GM23338 (cell line): ENCODE results near the gene CGNL1. TPM values are rescaled to one million over a fixed set of nuclear protein-coding genes. Genes with fewer than 3 reads are reported as not detected.

ENCODE experiments used
- ATAC-seq: fragments of 200-7000 bp; cut with Tn5 transposase; 3 replicates; pipeline ENCODE4 v1.9.1; 2020
- DNase-seq: peaks from one replicate; pipeline ENCODE4 v3.0.0-alpha.2; 2015; ENCODE audit warnings: low spot score
- H2AFZ ChIP-seq: fragments of 200-600 bp; sonication (generic); 2 replicates; pipeline ENCODE4 v1.8.0; 2016; ENCODE audit warnings: antibody characterized with exemption, mild to moderate bottlenecking, moderate library complexity
- H3F3A ChIP-seq: fragments of 200-600 bp; sonication (generic); replicated peaks from 2 replicates; pipeline ENCODE4 v1.8.0; 2017; ENCODE audit warnings: antibody characterized with exemption, mixed run types, low read depth
- H3K27ac ChIP-seq: fragments of 200-600 bp; sonication (generic); 2 replicates; pipeline ENCODE4 v1.6.1; 2016; ENCODE audit warnings: low read depth
- H3K27me3 ChIP-seq: fragments of 200-600 bp; sonication (generic); 2 replicates; pipeline ENCODE4 v1.8.0; 2016; ENCODE audit warnings: mild to moderate bottlenecking, mixed run types, moderate library complexity; ENCODE audit not compliant: insufficient read depth
- H3K36me3 ChIP-seq: fragments of 200-600 bp; sonication (generic); 2 replicates; pipeline ENCODE4 v1.8.0; 2016; ENCODE audit warnings: mild to moderate bottlenecking; ENCODE audit not compliant: insufficient read depth
- H3K4me1 ChIP-seq: fragments of 200-600 bp; sonication (generic); 2 replicates; pipeline ENCODE4 v1.8.0; 2016; ENCODE audit warnings: mild to moderate bottlenecking, moderate library complexity; ENCODE audit not compliant: insufficient read depth
- H3K4me2 ChIP-seq: fragments of 200-600 bp; sonication (generic); 2 replicates; pipeline ENCODE4 v1.7.1; 2017; ENCODE audit warnings: mixed run types
- H3K4me3 ChIP-seq: fragments of 200-600 bp; sonication (generic); 2 replicates; pipeline ENCODE4 v1.6.1; 2016; ENCODE audit warnings: mixed run types
- H3K79me2 ChIP-seq: fragments of 200-600 bp; sonication (generic); replicated peaks from 2 replicates; pipeline ENCODE4 v1.8.0; 2017; ENCODE audit warnings: mild to moderate bottlenecking; ENCODE audit not compliant: insufficient read depth
- H3K9me2 ChIP-seq: fragments of 200-600 bp; sonication (generic); 2 replicates; pipeline ENCODE4 v1.8.0; 2017; ENCODE audit not compliant: insufficient read depth
- H4K20me1 ChIP-seq: fragments of 200-600 bp; sonication (generic); replicated peaks from 2 replicates; pipeline ENCODE4 v1.8.0; 2017; ENCODE audit warnings: mild to moderate bottlenecking; ENCODE audit not compliant: insufficient read depth
- H3K27ac Mint-ChIP-seq: 2 replicates; pipeline ENCODE4 v1.8.0; 2020; ENCODE audit warnings: inconsistent platforms, mild to moderate bottlenecking, moderate library complexity, mixed read lengths
- H3K27me3 Mint-ChIP-seq: 3 replicates; pipeline ENCODE4 v1.8.0; 2022; ENCODE audit warnings: low read depth, mild to moderate bottlenecking, moderate library complexity, mixed read lengths, inconsistent platforms; ENCODE audit not compliant: insufficient read depth, poor library complexity
- H3K36me3 Mint-ChIP-seq: 3 replicates; pipeline ENCODE4 v1.8.0; 2021; ENCODE audit warnings: low read depth, mild to moderate bottlenecking, inconsistent platforms, moderate library complexity, mixed read lengths
- H3K4me1 Mint-ChIP-seq: 3 replicates; pipeline ENCODE4 v1.8.0; 2020; ENCODE audit warnings: mild to moderate bottlenecking, inconsistent platforms, mixed read lengths
- H3K4me3 Mint-ChIP-seq: 3 replicates; pipeline ENCODE4 v1.8.0; 2021; ENCODE audit warnings: moderate library complexity, mild to moderate bottlenecking, inconsistent platforms, mixed read lengths
- H3K9me3 Mint-ChIP-seq: 3 replicates; pipeline ENCODE4 v1.8.0; 2020; ENCODE audit warnings: moderate library complexity, mild to moderate bottlenecking, inconsistent platforms, mixed read lengths
- CREB1 ChIP-seq: fragments of 250-450 bp; sonication (Bioruptor Pico); IDR thresholded peaks from 2 replicates; pipeline ENCODE4 v1.5.0; 2020; ENCODE audit warnings: low read depth, mild to moderate bottlenecking, moderate library complexity
- EZH2 ChIP-seq: fragments of 200-600 bp; sonication (generic); IDR thresholded peaks from one replicate; pipeline ENCODE4 v1.8.0; 2017; ENCODE audit warnings: antibody characterized with exemption, mild to moderate bottlenecking, low read depth; ENCODE audit not compliant: unreplicated experiment
- EZH2phosphoT487 ChIP-seq: fragments of 200-600 bp; sonication (generic); IDR thresholded peaks from one replicate; pipeline ENCODE4 v1.8.1; 2018; ENCODE audit warnings: antibody characterized with exemption; ENCODE audit not compliant: unreplicated experiment
- JUNB ChIP-seq: IDR thresholded peaks from one replicate; pipeline ENCODE4 v1.6.1; 2016; ENCODE audit warnings: antibody characterized with exemption; ENCODE audit not compliant: unreplicated experiment
- NANOG ChIP-seq: IDR thresholded peaks from 2 replicates; pipeline ENCODE4 v1.6.1; 2016; ENCODE audit warnings: antibody characterized with exemption, borderline replicate concordance
- POLR2AphosphoS5 ChIP-seq: IDR thresholded peaks from 2 replicates; pipeline ENCODE4 v1.6.1; 2016; ENCODE audit warnings: antibody characterized with exemption, low read depth
- STAT1 ChIP-seq: IDR thresholded peaks from one replicate; pipeline ENCODE4 v1.6.1; 2016; ENCODE audit warnings: antibody characterized with exemption; ENCODE audit not compliant: unreplicated experiment
- ZNF114 ChIP-seq: fragments of 250-450 bp; sonication (Bioruptor Pico); IDR thresholded peaks from 2 replicates; pipeline ENCODE4 v1.5.0; 2020; ENCODE audit warnings: mild to moderate bottlenecking, moderate library complexity
- ZNF331 ChIP-seq: fragments of 250-450 bp; sonication (Bioruptor Pico); IDR thresholded peaks from 2 replicates; pipeline ENCODE4 v1.5.0; 2020; ENCODE audit warnings: low read depth, mild to moderate bottlenecking, moderate library complexity
- polyA plus RNA-seq: library from polyadenylated mRNA; unstranded; fragments of >200 nt; fragmentation: Nextera tagmentation; extraction: Ambion mirVana; gene quantifications from 2 replicates; pipeline ENCODE4 v1.2.1, GENCODE V29; 2016
- total RNA-seq: library from RNA; depleted of rRNA; stranded (reverse); fragments of >200 nt; shearing (Covaris generic); gene quantifications from 2 replicates; pipeline ENCODE4 v1.2.3, GENCODE V29; 2014
- TF ChIP-seq, protein P1 (sequence below): IDR thresholded peaks from one replicate; pipeline ENCODE4 v1.6.1; 2018; ENCODE audit warnings: antibody characterized with exemption; ENCODE audit not compliant: unreplicated experiment
- TF ChIP-seq, protein P2 (sequence below): IDR thresholded peaks from 2 replicates; pipeline ENCODE4 v1.6.1; 2016; ENCODE audit warnings: antibody characterized with exemption
- TF ChIP-seq, protein P3 (sequence below): fragments of 250-450 bp; sonication (Bioruptor Pico); IDR thresholded peaks from 2 replicates; pipeline ENCODE4 v1.5.0; 2020; ENCODE audit warnings: mild to moderate bottlenecking, moderate library complexity
- TF ChIP-seq, protein P4 (sequence below), 2 experiments: fragments of 200-600 bp in 1 of 2; sonication (generic) in 1 of 2; conservative IDR thresholded peaks; 2 replicates each; pipeline versions ENCODE4 v1.5.1 to v1.6.1; 2016 to 2017; ENCODE audit warnings: antibody characterized with exemption in 2 of 2, low read depth in 2 of 2, mild to moderate bottlenecking in 2 of 2, moderate library complexity in 1 of 2

The CGNL1 gene
- total and polyA plus RNA-seq, 2 experiments from 2014 or later = 20.0 to 57.8 TPM

DNA sequence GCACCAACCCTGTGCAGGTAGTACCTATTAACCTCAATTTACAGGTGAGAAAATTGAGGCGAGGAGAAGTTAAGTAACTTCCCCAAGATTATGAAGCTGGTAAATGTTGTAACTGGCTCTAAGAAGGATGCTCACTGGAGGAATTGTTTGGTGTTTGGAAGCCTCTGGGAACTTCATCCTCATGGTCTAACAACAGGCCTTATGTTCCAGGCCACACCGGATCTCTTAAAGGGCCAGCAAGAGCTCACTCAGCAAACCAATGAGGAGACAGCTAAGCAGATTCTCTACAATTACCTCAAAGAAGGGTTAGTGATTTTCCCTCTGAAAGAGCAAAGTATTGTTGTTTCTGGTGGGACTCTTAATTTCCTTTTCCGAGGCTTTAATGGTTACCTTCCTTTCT lies 63.9 kb downstream of the CGNL1 start:
- no peaks in the 10 kb centered on the region for H3F3A ChIP-seq
- no peak overlapping the region for H3K27ac ChIP-seq
- no peaks in the 10 kb centered on the region for H4K20me1 ChIP-seq
- H3K27me3 Mint-ChIP-seq = no peaks in the 10 kb centered on the region
- ATAC-seq = peak; percentile 30; the same call in 1 of the 3 replicates
- peaks cover 30% of the 10 kb centered on the region for H3K4me1 Mint-ChIP-seq
- H3K9me3 Mint-ChIP-seq = no peaks in the 10 kb centered on the region
- no peak overlapping the region for H2AFZ ChIP-seq
- no peaks in the 10 kb centered on the region for H3K27me3 ChIP-seq
- peaks cover 49% of the 10 kb centered on the region for H3K36me3 Mint-ChIP-seq
- H3K4me2 ChIP-seq = no peak overlapping the region
- H3K79me2 ChIP-seq = peaks cover 5% of the 10 kb centered on the region; the same call in 1 of the 2 replicates
- H3K4me3 Mint-ChIP-seq = no peak overlapping the region
- TF ChIP-seq EZH2phosphoT487 (no peak), ZNF331 (CRISPR knock-in tag) (no peak), JUNB (no peak), NANOG (no peak), CREB1 (CRISPR knock-in tag) (no peak), POLR2AphosphoS5 (no peak), EZH2 (no peak), ZNF114 (CRISPR knock-in tag) (no peak), STAT1 (no peak)
- TF ChIP-seq, protein P1, sequence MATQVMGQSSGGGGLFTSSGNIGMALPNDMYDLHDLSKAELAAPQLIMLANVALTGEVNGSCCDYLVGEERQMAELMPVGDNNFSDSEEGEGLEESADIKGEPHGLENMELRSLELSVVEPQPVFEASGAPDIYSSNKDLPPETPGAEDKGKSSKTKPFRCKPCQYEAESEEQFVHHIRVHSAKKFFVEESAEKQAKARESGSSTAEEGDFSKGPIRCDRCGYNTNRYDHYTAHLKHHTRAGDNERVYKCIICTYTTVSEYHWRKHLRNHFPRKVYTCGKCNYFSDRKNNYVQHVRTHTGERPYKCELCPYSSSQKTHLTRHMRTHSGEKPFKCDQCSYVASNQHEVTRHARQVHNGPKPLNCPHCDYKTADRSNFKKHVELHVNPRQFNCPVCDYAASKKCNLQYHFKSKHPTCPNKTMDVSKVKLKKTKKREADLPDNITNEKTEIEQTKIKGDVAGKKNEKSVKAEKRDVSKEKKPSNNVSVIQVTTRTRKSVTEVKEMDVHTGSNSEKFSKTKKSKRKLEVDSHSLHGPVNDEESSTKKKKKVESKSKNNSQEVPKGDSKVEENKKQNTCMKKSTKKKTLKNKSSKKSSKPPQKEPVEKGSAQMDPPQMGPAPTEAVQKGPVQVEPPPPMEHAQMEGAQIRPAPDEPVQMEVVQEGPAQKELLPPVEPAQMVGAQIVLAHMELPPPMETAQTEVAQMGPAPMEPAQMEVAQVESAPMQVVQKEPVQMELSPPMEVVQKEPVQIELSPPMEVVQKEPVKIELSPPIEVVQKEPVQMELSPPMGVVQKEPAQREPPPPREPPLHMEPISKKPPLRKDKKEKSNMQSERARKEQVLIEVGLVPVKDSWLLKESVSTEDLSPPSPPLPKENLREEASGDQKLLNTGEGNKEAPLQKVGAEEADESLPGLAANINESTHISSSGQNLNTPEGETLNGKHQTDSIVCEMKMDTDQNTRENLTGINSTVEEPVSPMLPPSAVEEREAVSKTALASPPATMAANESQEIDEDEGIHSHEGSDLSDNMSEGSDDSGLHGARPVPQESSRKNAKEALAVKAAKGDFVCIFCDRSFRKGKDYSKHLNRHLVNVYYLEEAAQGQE = no peak
- TF ChIP-seq, protein P2, sequence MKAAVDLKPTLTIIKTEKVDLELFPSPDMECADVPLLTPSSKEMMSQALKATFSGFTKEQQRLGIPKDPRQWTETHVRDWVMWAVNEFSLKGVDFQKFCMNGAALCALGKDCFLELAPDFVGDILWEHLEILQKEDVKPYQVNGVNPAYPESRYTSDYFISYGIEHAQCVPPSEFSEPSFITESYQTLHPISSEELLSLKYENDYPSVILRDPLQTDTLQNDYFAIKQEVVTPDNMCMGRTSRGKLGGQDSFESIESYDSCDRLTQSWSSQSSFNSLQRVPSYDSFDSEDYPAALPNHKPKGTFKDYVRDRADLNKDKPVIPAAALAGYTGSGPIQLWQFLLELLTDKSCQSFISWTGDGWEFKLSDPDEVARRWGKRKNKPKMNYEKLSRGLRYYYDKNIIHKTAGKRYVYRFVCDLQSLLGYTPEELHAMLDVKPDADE = no peak
- TF ChIP-seq, protein P3, sequence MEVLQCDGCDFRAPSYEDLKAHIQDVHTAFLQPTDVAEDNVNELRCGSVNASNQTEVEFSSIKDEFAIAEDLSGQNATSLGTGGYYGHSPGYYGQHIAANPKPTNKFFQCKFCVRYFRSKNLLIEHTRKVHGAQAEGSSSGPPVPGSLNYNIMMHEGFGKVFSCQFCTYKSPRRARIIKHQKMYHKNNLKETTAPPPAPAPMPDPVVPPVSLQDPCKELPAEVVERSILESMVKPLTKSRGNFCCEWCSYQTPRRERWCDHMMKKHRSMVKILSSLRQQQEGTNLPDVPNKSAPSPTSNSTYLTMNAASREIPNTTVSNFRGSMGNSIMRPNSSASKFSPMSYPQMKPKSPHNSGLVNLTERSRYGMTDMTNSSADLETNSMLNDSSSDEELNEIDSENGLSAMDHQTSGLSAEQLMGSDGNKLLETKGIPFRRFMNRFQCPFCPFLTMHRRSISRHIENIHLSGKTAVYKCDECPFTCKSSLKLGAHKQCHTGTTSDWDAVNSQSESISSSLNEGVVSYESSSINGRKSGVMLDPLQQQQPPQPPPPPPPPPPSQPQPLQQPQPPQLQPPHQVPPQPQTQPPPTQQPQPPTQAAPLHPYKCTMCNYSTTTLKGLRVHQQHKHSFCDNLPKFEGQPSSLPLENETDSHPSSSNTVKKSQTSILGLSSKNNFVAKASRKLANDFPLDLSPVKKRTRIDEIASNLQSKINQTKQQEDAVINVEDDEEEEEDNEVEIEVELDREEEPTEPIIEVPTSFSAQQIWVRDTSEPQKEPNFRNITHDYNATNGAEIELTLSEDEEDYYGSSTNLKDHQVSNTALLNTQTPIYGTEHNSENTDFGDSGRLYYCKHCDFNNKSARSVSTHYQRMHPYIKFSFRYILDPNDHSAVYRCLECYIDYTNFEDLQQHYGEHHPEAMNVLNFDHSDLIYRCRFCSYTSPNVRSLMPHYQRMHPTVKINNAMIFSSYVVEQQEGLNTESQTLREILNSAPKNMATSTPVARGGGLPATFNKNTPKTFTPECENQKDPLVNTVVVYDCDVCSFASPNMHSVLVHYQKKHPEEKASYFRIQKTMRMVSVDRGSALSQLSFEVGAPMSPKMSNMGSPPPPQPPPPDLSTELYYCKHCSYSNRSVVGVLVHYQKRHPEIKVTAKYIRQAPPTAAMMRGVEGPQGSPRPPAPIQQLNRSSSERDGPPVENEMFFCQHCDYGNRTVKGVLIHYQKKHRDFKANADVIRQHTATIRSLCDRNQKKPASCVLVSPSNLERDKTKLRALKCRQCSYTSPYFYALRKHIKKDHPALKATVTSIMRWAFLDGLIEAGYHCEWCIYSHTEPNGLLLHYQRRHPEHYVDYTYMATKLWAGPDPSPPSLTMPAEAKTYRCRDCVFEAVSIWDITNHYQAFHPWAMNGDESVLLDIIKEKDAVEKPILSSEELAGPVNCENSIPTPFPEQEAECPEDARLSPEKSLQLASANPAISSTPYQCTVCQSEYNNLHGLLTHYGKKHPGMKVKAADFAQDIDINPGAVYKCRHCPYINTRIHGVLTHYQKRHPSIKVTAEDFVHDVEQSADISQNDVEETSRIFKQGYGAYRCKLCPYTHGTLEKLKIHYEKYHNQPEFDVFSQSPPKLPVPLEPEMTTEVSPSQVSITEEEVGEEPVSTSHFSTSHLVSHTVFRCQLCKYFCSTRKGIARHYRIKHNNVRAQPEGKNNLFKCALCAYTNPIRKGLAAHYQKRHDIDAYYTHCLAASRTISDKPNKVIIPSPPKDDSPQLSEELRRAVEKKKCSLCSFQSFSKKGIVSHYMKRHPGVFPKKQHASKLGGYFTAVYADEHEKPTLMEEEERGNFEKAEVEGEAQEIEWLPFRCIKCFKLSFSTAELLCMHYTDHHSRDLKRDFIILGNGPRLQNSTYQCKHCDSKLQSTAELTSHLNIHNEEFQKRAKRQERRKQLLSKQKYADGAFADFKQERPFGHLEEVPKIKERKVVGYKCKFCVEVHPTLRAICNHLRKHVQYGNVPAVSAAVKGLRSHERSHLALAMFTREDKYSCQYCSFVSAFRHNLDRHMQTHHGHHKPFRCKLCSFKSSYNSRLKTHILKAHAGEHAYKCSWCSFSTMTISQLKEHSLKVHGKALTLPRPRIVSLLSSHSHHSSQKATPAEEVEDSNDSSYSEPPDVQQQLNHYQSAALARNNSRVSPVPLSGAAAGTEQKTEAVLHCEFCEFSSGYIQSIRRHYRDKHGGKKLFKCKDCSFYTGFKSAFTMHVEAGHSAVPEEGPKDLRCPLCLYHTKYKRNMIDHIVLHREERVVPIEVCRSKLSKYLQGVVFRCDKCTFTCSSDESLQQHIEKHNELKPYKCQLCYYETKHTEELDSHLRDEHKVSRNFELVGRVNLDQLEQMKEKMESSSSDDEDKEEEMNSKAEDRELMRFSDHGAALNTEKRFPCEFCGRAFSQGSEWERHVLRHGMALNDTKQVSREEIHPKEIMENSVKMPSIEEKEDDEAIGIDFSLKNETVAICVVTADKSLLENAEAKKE (CRISPR knock-in tag) = no peak
- TF ChIP-seq, protein P4, sequence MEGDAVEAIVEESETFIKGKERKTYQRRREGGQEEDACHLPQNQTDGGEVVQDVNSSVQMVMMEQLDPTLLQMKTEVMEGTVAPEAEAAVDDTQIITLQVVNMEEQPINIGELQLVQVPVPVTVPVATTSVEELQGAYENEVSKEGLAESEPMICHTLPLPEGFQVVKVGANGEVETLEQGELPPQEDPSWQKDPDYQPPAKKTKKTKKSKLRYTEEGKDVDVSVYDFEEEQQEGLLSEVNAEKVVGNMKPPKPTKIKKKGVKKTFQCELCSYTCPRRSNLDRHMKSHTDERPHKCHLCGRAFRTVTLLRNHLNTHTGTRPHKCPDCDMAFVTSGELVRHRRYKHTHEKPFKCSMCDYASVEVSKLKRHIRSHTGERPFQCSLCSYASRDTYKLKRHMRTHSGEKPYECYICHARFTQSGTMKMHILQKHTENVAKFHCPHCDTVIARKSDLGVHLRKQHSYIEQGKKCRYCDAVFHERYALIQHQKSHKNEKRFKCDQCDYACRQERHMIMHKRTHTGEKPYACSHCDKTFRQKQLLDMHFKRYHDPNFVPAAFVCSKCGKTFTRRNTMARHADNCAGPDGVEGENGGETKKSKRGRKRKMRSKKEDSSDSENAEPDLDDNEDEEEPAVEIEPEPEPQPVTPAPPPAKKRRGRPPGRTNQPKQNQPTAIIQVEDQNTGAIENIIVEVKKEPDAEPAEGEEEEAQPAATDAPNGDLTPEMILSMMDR (conservative IDR thresholded peaks at IDR 0.05; ENCODE audit: low read depth in 2 of 2) = no peak
- H3K9me2 ChIP-seq = no peaks in the 10 kb centered on the region
- no peak for DNase-seq
- H3K4me3 ChIP-seq = no peak overlapping the region
- H3K27ac Mint-ChIP-seq = no peak overlapping the region; the same call in 1 of the 2 replicates
- H3K4me1 ChIP-seq = peaks cover 3% of the 10 kb centered on the region
- H3K36me3 ChIP-seq = peaks cover 11% of the 10 kb centered on the region; the same call in 1 of the 2 replicates
